HEK293T (cell line): Measurements from ENCODE around the gene SYTL1.

Source experiments
- CTCF ChIA-PET: fragments of 350-600 bp; formaldehyde crosslinking; extraction: SDS; loops from one replicate; lab custom pipeline; 2021; ENCODE audit warnings: antibody characterized with exemption, inconsistent platforms; lab: Yijun Ruan, JAX
- POLR2A ChIA-PET: fragments of 350-600 bp; formaldehyde crosslinking; extraction: SDS; loops from one replicate; lab custom pipeline; 2020; ENCODE audit warnings: antibody characterized with exemption, inconsistent platforms; lab: Yijun Ruan, JAX
- DNase-seq: peaks from one replicate; pipeline ENCODE4 v3.0.0; 2012; ENCODE audit warnings: mixed read lengths; ENCODE audit errors: extremely low spot score
- ARNT ChIP-seq: fragments of 450-650 bp; IDR thresholded peaks from 2 replicates; pipeline ENCODE4 v1.6.1; 2017; ENCODE audit warnings: mild to moderate bottlenecking
- BHLHE40 ChIP-seq: fragments of 450-650 bp; IDR thresholded peaks from 2 replicates; pipeline ENCODE4 v1.6.1; 2016; ENCODE audit warnings: mild to moderate bottlenecking, moderate library complexity, borderline replicate concordance
- CTBP1 ChIP-seq: fragments of 450-650 bp; IDR thresholded peaks from 2 replicates; pipeline ENCODE4 v1.6.1; 2016; ENCODE audit warnings: borderline replicate concordance
- ELF4 ChIP-seq: fragments of 450-650 bp; IDR thresholded peaks from 2 replicates; pipeline ENCODE4 v1.6.1; 2017; ENCODE audit warnings: antibody characterized with exemption
- FOXA1 ChIP-seq: fragments of 450-650 bp; IDR thresholded peaks from 2 replicates; pipeline ENCODE4 v1.6.1; 2016; ENCODE audit warnings: mild to moderate bottlenecking
- FOXK2 ChIP-seq: fragments of 450-650 bp; IDR thresholded peaks from 2 replicates; pipeline ENCODE4 v1.6.1; 2016; ENCODE audit warnings: mild to moderate bottlenecking
- FOXM1 ChIP-seq: fragments of 450-650 bp; IDR thresholded peaks from 2 replicates; pipeline ENCODE4 v1.6.1; 2017; ENCODE audit warnings: mild to moderate bottlenecking, borderline replicate concordance
- HDGF ChIP-seq: fragments of 450-650 bp; IDR thresholded peaks from 2 replicates; pipeline ENCODE4 v1.6.1; 2017; ENCODE audit warnings: antibody characterized with exemption, borderline replicate concordance
- L3MBTL2 ChIP-seq: fragments of 450-650 bp; conservative IDR thresholded peaks from 2 replicates; pipeline ENCODE4 v1.6.1; 2016; ENCODE audit warnings: mild to moderate bottlenecking
- LEF1 ChIP-seq: fragments of 450-650 bp; IDR thresholded peaks from 2 replicates; pipeline ENCODE4 v1.6.1; 2017; ENCODE audit warnings: mild to moderate bottlenecking, borderline replicate concordance
- NFRKB ChIP-seq: fragments of 450-650 bp; IDR thresholded peaks from 2 replicates; pipeline ENCODE4 v1.6.1; 2016; ENCODE audit warnings: mild to moderate bottlenecking, moderate library complexity
- PKNOX1 ChIP-seq: fragments of 450-650 bp; IDR thresholded peaks from 2 replicates; pipeline ENCODE4 v1.6.1; 2016
- SP1 ChIP-seq: fragments of 450-650 bp; IDR thresholded peaks from 2 replicates; pipeline ENCODE4 v1.6.1; 2017
- SUZ12 ChIP-seq: fragments of 450-650 bp; IDR thresholded peaks from 2 replicates; pipeline ENCODE4 v1.6.1; 2016; ENCODE audit warnings: mild to moderate bottlenecking
- TARDBP ChIP-seq: fragments of 450-650 bp; IDR thresholded peaks from 2 replicates; pipeline ENCODE4 v1.6.1; 2016
- ZNF384 ChIP-seq: fragments of 450-650 bp; IDR thresholded peaks from 2 replicates; pipeline ENCODE4 v1.6.1; 2016

SYTL1 gene

DNA sequence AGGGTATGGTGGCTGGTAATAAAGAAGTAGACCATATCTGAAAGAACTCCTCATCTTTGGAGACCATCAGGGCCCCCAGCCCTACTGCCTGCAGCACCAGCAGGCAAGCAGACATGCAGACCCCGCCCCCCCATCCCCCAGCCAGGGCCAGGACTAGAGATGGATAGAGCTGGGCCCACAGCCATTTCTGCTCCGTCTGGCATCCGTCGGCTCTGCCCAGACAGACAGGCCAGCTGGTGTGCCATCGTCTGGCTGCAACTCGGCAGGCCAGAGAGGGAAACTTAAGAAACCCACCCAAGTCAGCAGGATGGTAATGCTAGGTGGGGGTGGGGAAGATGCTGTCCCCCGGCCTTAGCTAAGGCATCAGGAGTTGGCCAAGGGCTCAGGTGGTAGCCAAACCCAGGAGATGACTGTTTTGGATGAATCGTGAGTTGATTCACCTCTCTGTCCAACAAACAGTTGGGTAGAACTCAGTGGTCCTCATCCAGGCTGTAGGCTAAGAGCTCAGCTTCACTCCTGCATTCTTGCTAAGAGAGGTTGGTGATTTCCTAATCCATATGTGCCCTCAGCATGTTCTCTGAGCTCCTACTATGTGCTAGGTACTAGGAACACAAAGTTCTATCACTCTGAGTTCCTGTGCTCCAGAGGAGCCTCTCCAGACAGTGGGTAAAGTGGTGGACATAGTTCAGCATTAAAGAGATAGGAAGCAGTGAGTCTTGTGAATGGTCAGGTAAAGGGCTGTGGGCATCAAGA is 43.0 kb upstream of the SYTL1 start:
- POLR2A ChIA-PET, result interaction anchor here (3.5 kb wide), 1 partner anchor 69 kb away, joined by 9 read pairs; the partner anchor contains the start of gene MAP3K6
- DNase-seq, result no peak
- no peak for TF ChIP-seq TARDBP
- TF ChIP-seq CTBP1, result no peak
- TF ChIP-seq L3MBTL2, result no peak
- CTCF ChIA-PET, result interaction anchor here (0.8 to 3.3 kb wide), 3 partner anchors 67 to 255 kb away, joined by 3 to 15 read pairs (median 9); no protein-coding TSS in a partner anchor

DNA sequence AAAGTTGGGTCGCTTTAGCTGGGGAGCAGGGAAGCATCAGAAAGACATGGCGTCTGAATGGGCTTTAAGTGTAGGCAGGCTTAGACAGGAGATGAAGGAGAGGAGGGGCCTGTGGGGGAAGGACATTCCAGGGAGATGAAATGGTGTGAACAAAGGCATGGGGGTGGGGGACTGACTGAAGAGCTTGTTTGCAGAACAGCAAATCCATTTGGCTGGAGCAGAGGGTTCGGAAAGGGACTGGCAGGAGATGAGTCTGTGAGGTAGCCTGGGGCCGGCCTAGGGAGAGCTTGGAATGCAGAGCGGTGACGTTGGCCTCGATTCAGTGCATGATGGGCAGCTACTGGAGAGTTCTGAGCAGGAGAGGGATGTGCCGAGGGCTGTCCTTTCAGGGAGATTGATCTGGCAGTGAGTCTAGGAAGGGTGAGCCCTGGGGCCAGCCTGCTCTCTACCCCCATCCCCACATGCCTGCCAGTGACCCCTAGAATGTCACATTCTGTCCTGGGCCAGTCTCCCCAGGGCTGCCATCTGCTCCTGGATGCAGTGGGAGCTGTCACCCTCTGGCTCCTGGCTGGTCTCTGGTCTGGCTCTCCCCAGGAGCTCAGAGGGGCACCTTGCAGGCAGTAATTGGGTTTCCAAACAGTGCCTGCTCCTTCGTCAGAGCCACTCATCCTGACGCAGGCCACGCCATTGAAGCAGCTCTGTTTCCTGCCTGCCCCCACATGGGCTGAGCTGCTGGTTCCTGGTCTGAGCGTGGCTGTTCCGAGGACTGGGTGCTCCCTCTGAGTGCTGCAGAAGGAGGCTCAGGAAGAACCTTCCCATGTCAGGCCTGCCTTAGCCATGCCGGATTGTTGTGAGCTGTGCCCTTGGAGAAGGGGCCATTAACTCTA is 42.2 kb upstream of the SYTL1 start:
- TF ChIP-seq FOXM1 (no peak), NFRKB (no peak)
- CTCF ChIA-PET, result interaction anchor here (0.6 to 3.3 kb wide), 8 partner anchors 8 to 191 kb away, joined by 3 to 15 read pairs (median 6); no protein-coding TSS in a partner anchor
- DNase-seq, result no peak
- POLR2A ChIA-PET, result interaction anchor here (3.5 kb wide), 1 partner anchor 68 kb away, joined by 9 read pairs; the partner anchor contains the start of gene MAP3K6

- TF ChIP-seq FOXK2, result no peak
- no peak for TF ChIP-seq NFRKB
- no peak for TF ChIP-seq PKNOX1
- no peak for TF ChIP-seq ARNT
- no peak for TF ChIP-seq TARDBP
- no peak for TF ChIP-seq LEF1
- TF ChIP-seq SP1, result no peak
- no peak for TF ChIP-seq SUZ12
- no peak for TF ChIP-seq ZNF384
- no peak for TF ChIP-seq BHLHE40
- TF ChIP-seq CTBP1, result no peak
- no peak for TF ChIP-seq HDGF
- TF ChIP-seq ELF4, result no peak
- TF ChIP-seq FOXA1, result no peak
- TF ChIP-seq FOXM1, result no peak
- TF ChIP-seq L3MBTL2, result no peak
- ChIA-PET CTCF (interaction anchor here (0.6 to 3.3 kb wide), 14 partner anchors 9 to 305 kb away, joined by 3 to 15 read pairs (median 4); no protein-coding TSS in a partner anchor), POLR2A (interaction anchor here (1.1 to 3.5 kb wide), 2 partner anchors 22 to 67 kb away, joined by 3 to 9 read pairs; partner anchors contain the start of gene MAP3K6)
- peak; percentile 86 for DNase-seq
Observed at GRCh38 chr1:27300341-27301051, 41.3 kb upstream of the SYTL1 start.

DNA sequence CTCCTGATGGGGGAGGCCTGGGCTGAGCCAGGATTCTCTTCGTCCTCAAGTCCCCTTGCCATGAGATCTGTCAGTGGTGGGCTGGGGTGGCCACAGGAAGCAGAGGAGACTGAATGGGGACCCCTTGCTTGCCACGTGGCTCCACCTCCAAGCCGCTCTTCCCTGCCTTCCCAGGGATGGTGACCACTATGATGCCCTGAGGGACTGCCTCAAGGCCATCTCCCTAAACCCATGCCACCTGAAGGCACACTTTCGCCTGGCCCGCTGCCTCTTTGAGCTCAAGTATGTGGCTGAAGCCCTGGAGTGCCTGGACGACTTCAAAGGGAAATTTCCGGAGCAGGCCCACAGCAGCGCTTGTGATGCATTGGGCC is 40.8 kb upstream of the SYTL1 start:
- no peak for DNase-seq
- CTCF ChIA-PET, result interaction anchor here (0.6 to 3.3 kb wide), 9 partner anchors 9 to 305 kb away, joined by 3 to 15 read pairs (median 6); no protein-coding TSS in a partner anchor
- POLR2A ChIA-PET, result interaction anchor here (1.1 to 3.5 kb wide), 2 partner anchors 22 to 66 kb away, joined by 3 to 9 read pairs; partner anchors contain the start of gene MAP3K6
- TF ChIP-seq FOXM1 (no peak), FOXK2 (no peak), ARNT (no peak), L3MBTL2 (no peak), LEF1 (no peak), FOXA1 (no peak), PKNOX1 (no peak), SP1 (no peak), CTBP1 (no peak), ZNF384 (no peak), HDGF (no peak), BHLHE40 (no peak), TARDBP (no peak)

- no peak for TF ChIP-seq TARDBP
- TF ChIP-seq FOXM1, result no peak
- no peak for TF ChIP-seq CTBP1
- TF ChIP-seq SP1, result no peak
- no peak for TF ChIP-seq ZNF384
- TF ChIP-seq L3MBTL2, result no peak
- no peak for TF ChIP-seq PKNOX1
- TF ChIP-seq FOXA1, result no peak
- TF ChIP-seq ELF4, result no peak
- no peak for TF ChIP-seq FOXK2
- TF ChIP-seq HDGF, result no peak
- TF ChIP-seq NFRKB, result no peak
- TF ChIP-seq BHLHE40, result no peak
- no peak for TF ChIP-seq LEF1
- CTCF ChIA-PET, result interaction anchor here (0.9 to 2.5 kb wide), 7 partner anchors 9 to 95 kb away, joined by 3 to 10 read pairs (median 4); no protein-coding TSS in a partner anchor
- POLR2A ChIA-PET, result interaction anchor here (1.1 kb wide), 1 partner anchor 21 kb away, joined by 3 read pairs; no protein-coding TSS in a partner anchor
- no peak for DNase-seq
Observed at GRCh38 chr1:27301582-27302199, 40.1 kb upstream of the SYTL1 start.
